GM21737 (cell line): Measurements from ENCODE around the gene ATP2B3.

Source experiments
- ATAC-seq: cut with Tn5 transposase; IDR thresholded peaks from one replicate; pipeline ENCODE4 v1.9.1; 2021; ENCODE audit warnings: mild to moderate bottlenecking, moderate library complexity; ENCODE audit not compliant: unreplicated experiment

The ATP2B3 gene

GRCh38 chrX:153488231-153488914 is 29.1 kb upstream of the ATP2B3 start:
- ATAC-seq = no peak

- ATAC-seq = no peak
Observed at GRCh38 chrX:153490217-153490930, 27.1 kb upstream of the ATP2B3 start.

- ATAC-seq = no peak
Observed at GRCh38 chrX:153491351-153491914, 26.0 kb upstream of the ATP2B3 start.

GRCh38 chrX:153491918-153492317 is 25.5 kb upstream of the ATP2B3 start:
- ATAC-seq = no peak

GRCh38 chrX:153492543-153492942 is 24.9 kb upstream of the ATP2B3 start:
- ATAC-seq = no peak

GRCh38 chrX:153493085-153493484 is 24.4 kb upstream of the ATP2B3 start:
- no peak for ATAC-seq

GRCh38 chrX:153494061-153494460 is 23.4 kb upstream of the ATP2B3 start:
- ATAC-seq = no peak

- ATAC-seq = no peak
Observed at GRCh38 chrX:153494541-153495361, 22.7 kb upstream of the ATP2B3 start, which contains the start of gene BGN. TSS of gene BGN (plus strand) at chrX:153494980. CDS start at chrX:153504632, 9,652 bp downstream.

- no peak for ATAC-seq
Observed at GRCh38 chrX:153495362-153495751, 22.1 kb upstream of the ATP2B3 start.

GRCh38 chrX:153495903-153496589 is 21.4 kb upstream of the ATP2B3 start:
- no peak for ATAC-seq

GRCh38 chrX:153496590-153496959 is 20.9 kb upstream of the ATP2B3 start:
- ATAC-seq = no peak

- no peak for ATAC-seq
Observed at GRCh38 chrX:153498453-153498852, 19.0 kb upstream of the ATP2B3 start.

GRCh38 chrX:153499341-153499740 is 18.1 kb upstream of the ATP2B3 start:
- no peak for ATAC-seq

GRCh38 chrX:153499876-153500275 is 17.6 kb upstream of the ATP2B3 start:
- ATAC-seq = no peak

- no peak for ATAC-seq
Observed at GRCh38 chrX:153500676-153501280, 16.7 kb upstream of the ATP2B3 start.

- no peak for ATAC-seq
Observed at GRCh38 chrX:153501530-153501929, 15.9 kb upstream of the ATP2B3 start.

- no peak for ATAC-seq
Observed at GRCh38 chrX:153502131-153502530, 15.3 kb upstream of the ATP2B3 start.

GRCh38 chrX:153502796-153503195 is 14.6 kb upstream of the ATP2B3 start:
- ATAC-seq = no peak

- ATAC-seq = no peak
Observed at GRCh38 chrX:153504445-153505016, 12.9 kb upstream of the ATP2B3 start.

GRCh38 chrX:153505361-153505760 is 12.1 kb upstream of the ATP2B3 start:
- ATAC-seq = no peak
